ENCODE data around the gene ARG1.

DNA sequence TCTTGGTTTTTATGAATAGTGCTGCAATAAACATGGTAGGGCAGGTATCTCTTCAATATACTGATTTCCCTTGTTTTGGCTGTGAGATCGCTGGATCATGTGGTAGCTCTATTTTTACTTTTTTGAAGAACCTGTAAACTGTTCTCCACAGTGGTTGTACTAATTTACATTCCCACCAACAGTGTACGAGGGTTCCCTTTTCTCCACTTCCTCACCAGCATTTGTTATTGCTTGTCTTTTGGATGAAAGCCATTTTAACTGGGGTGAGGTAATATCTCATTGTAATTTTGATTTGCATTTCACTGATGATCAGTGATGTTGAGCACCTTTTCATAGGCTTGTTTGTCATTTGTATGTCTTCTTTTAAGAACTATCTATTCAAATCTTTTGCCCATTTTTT lies 8.0 kb upstream of the ARG1 start:
- TF ChIP-seq CTCF (IDR thresholded peaks at IDR 0.05; ENCODE audit: low read depth, low read length, poor library complexity, severe bottlenecking) = no peak
- TF ChIP-seq EZH2phosphoT487 (IDR thresholded peaks at IDR 0.05; ENCODE audit: borderline replicate concordance, low read length) = no peak
